Endothelial cell of umbilical vein (primary cell): ENCODE measurements around the gene DDX27. TPM values are rescaled to one million over a fixed set of nuclear protein-coding genes. Genes with fewer than 3 reads are reported as not detected.

Experiments
- BruUV-seq: library from RNA; stranded (reverse); fragments of 400-500 nt; replicated peaks from 2 replicates; lab custom pipeline; 2021; lab: Mats Ljungman, UMichigan
- CTCF ChIA-PET: fragments of 300-600, 350-600 bp; sonication (Branson Sonifier 250); formaldehyde crosslinking; loops from one replicate; lab custom pipeline; 2021; ENCODE audit warnings: antibody characterized with exemption, inconsistent platforms; lab: Charles Lee
- POLR2A ChIA-PET: fragments of 300-600, 350-600 bp; sonication (Branson Sonifier 250); formaldehyde crosslinking; loops from one replicate; lab custom pipeline; 2021; ENCODE audit warnings: antibody characterized with exemption, inconsistent platforms; lab: Charles Lee
- DNase-seq: peaks from one replicate; pipeline ENCODE4 v3.0.0-alpha.2; 2011; ENCODE audit warnings: low read depth, low spot score
- FAIRE-seq: peaks from 2 replicates; lab custom pipeline; 2011; peaks lifted over from hg19 to GRCh38; lab: Jason Lieb, UNC
- H2AFZ ChIP-seq: 2 replicates; pipeline ENCODE4 v1.6.0; 2012; ENCODE audit warnings: low read depth, low read length, control low read depth, inconsistent platforms
- H3K27ac ChIP-seq: 2 replicates; pipeline ENCODE4 v1.5.1; 2011; ENCODE audit warnings: low read depth, mild to moderate bottlenecking, control low read depth, low read length, moderate library complexity; ENCODE audit not compliant: insufficient read depth
- H3K27me3 ChIP-seq, 2 experiments: 2 replicates each; pipeline versions ENCODE4 v1.6.0 to v1.6.1; 2011; ENCODE audit warnings: low read length in 2 of 2, mixed read lengths in 1 of 2; ENCODE audit not compliant: control insufficient read depth in 2 of 2, insufficient read depth in 2 of 2
- H3K36me3 ChIP-seq, 2 experiments: 2 replicates in 1 of 2; 3 replicates in 1 of 2; pipeline ENCODE4 v1.5.1; 2011; ENCODE audit warnings: low read length in 2 of 2, mild to moderate bottlenecking in 1 of 2, moderate library complexity in 1 of 2; ENCODE audit not compliant: control insufficient read depth in 2 of 2, insufficient read depth in 2 of 2; ENCODE audit errors: extremely low read depth in 1 of 2
- H3K4me1 ChIP-seq: 3 replicates; pipeline ENCODE4 v1.5.1; 2011; ENCODE audit warnings: mild to moderate bottlenecking, low read length; ENCODE audit not compliant: control insufficient read depth, insufficient read depth; ENCODE audit errors: extremely low read depth
- H3K4me2 ChIP-seq: 2 replicates; pipeline ENCODE4 v1.6.1; 2011; ENCODE audit warnings: low read length, control low read depth, mixed read lengths; ENCODE audit not compliant: insufficient read depth
- H3K4me3 ChIP-seq, 3 experiments: fragments of 200-600 bp in 1 of 3; sonication (generic), shearing (Covaris generic) in 1 of 3; replicated peaks in 1 of 3; 2 replicates each; pipeline ENCODE4 v1.5.1; 2011 to 2016; ENCODE audit warnings: control low read depth in 3 of 3, low read length in 3 of 3, mild to moderate bottlenecking in 2 of 3, inconsistent platforms in 1 of 3, low read depth in 1 of 3, moderate library complexity in 1 of 3; ENCODE audit not compliant: insufficient read depth in 1 of 3
- H3K79me2 ChIP-seq: 2 replicates; pipeline ENCODE4 v1.6.0; 2012; ENCODE audit warnings: low read length, inconsistent platforms; ENCODE audit not compliant: control insufficient read depth, insufficient read depth
- H3K9ac ChIP-seq: replicated peaks from 2 replicates; pipeline ENCODE3; 2011; ENCODE audit warnings: low read length, control low read depth; ENCODE audit not compliant: insufficient read depth; ENCODE audit errors: extremely low read depth
- H3K9me1 ChIP-seq: replicated peaks from 3 replicates; pipeline ENCODE4 v1.6.0; 2011; ENCODE audit warnings: mild to moderate bottlenecking, low read length; ENCODE audit not compliant: control insufficient read depth, insufficient read depth; ENCODE audit errors: extremely low read depth
- H3K9me3 ChIP-seq: replicated peaks from 2 replicates; pipeline ENCODE4 v1.5.1; 2012; ENCODE audit warnings: low read length, inconsistent platforms; ENCODE audit not compliant: control insufficient read depth, insufficient read depth
- H4K20me1 ChIP-seq: replicated peaks from 2 replicates; pipeline ENCODE3; 2011; ENCODE audit warnings: mild to moderate bottlenecking, low read length; ENCODE audit not compliant: control insufficient read depth, insufficient read depth; ENCODE audit errors: extremely low read depth
- EZH2 ChIP-seq: IDR thresholded peaks from 2 replicates; pipeline ENCODE4 v1.6.1; 2012; ENCODE audit warnings: borderline replicate concordance, low read depth, mild to moderate bottlenecking, moderate library complexity, low read length, inconsistent platforms; ENCODE audit not compliant: severe bottlenecking
- FOS ChIP-seq: IDR thresholded peaks from 2 replicates; pipeline ENCODE4 v1.6.1; 2011; ENCODE audit warnings: mild to moderate bottlenecking, low read length, moderate library complexity, borderline replicate concordance; ENCODE audit not compliant: insufficient read depth
- GATA2 ChIP-seq: IDR thresholded peaks from 2 replicates; pipeline ENCODE4 v1.7.0; 2011; ENCODE audit warnings: low read depth, mild to moderate bottlenecking, moderate library complexity, mixed read lengths, low read length; ENCODE audit not compliant: insufficient read length, insufficient read depth
- JUN ChIP-seq: IDR thresholded peaks from 2 replicates; pipeline ENCODE4 v1.6.1; 2011; ENCODE audit warnings: borderline replicate concordance, low read depth; ENCODE audit not compliant: insufficient read length, insufficient read depth
- MYC ChIP-seq: IDR thresholded peaks from one replicate; pipeline ENCODE4 v1.6.1; 2011; ENCODE audit warnings: mild to moderate bottlenecking, low read depth, low read length
- POLR2A ChIP-seq: IDR thresholded peaks from 2 replicates; pipeline ENCODE4 v1.6.1; 2012; ENCODE audit warnings: low read depth, mild to moderate bottlenecking, control low read depth, low read length
- POLR2AphosphoS5 ChIP-seq: IDR thresholded peaks from 2 replicates; pipeline ENCODE4 v1.6.1; 2012; ENCODE audit warnings: low read depth, mild to moderate bottlenecking, control low read depth, low read length, moderate library complexity; ENCODE audit not compliant: insufficient read depth
- dilution Hi-C: fragments of 300-500 bp; cut with MboI; formaldehyde crosslinking; loops from one replicate; pipeline ENCODE4 v1.15.0; 2019; ENCODE audit warnings: low sequenced_read_pairs; ENCODE audit not compliant: extremely low pct_ligation_motif_present
- intact Hi-C: fragments of 100-400 bp; cut with micrococcal nuclease; formaldehyde crosslinking; loops from one replicate; pipeline ENCODE4 v1.10.0; 2022
- polyA plus RNA-seq, 4 experiments: library from polyadenylated mRNA; depleted of rRNA in 3 of 4; stranded (reverse) in 3 of 4; unstranded in 1 of 4; fragments of >200 nt; gene quantifications; 2 replicates each; pipeline versions ENCODE4 v1.2.1 to v1.2.3, GENCODE V29; 2011 to 2012; ENCODE audit warnings: missing spikeins in 1 of 4
- total RNA-seq: library from RNA; stranded (reverse); gene quantifications from 2 replicates; pipeline ENCODE4 v1.2.3, GENCODE V29; 2021
- TF ChIP-seq, protein P1 (sequence below), 2 donors: IDR thresholded peaks; 1 replicate in 1 of 2; 2 replicates in 1 of 2; pipeline ENCODE4 v1.5.1; 2011; ENCODE audit warnings: low read length in 2 of 2, mild to moderate bottlenecking in 2 of 2, moderate library complexity in 2 of 2, control low read depth in 1 of 2, inconsistent platforms in 1 of 2, low read depth in 1 of 2; ENCODE audit not compliant: insufficient read depth in 1 of 2; ENCODE audit errors: extremely low read depth in 1 of 2
- TF ChIP-seq, protein P2 (sequence below): IDR thresholded peaks from 2 replicates; pipeline ENCODE4 v1.6.1; 2011; ENCODE audit not compliant: insufficient read depth, insufficient read length

DDX27 gene
- total and polyA plus RNA-seq, 2 donors (not counting 3 experiments of a cell fraction or from before 2014, with no cell fraction given), result 24.0 to 25.7 TPM

DNA sequence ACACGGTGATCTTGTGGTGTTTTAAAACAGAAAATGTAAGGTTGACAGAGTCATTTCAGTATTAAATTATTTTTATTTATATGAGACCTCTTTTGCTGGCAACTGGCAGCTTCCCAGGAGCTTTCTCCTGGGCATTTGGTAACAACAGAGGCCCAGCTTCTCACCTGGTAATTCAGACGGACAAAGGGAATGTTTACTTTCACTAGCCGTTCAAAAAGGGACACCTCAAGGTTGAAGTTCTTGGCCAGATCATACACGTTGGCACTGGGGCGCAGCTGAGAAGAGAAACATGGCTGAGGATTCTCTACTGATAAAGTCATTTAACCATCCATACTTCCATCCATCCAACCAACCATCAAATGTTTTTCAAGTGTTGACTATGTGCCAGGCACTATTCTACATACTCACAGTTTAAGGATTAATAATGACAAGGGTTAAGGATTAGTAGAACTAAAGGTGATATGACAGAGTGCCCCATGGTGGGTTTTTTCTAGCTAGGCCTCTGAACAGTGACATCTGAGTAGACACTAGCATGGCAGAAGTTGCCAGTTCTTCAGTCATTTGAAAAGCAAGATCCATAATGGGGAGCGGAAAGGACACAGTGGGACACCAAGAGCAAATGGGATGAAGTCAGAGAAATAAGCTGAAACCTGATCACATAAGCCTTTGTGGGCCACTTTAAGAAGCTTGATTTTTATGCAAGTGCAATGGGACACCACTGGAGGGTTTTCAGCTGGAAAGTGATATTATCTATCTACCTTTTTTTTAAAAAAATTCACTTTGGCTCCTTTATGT lies 33.5 kb downstream of the DDX27 start:
- DNase-seq (no peak), FAIRE-seq (no peak)
- H4K20me1 ChIP-seq, result no peaks in the 10 kb centered on the region
- H3K4me1 ChIP-seq, result peaks cover 16% of the 10 kb centered on the region
- no peaks in the 10 kb centered on the region for H3K79me2 ChIP-seq
- H3K27ac ChIP-seq, result no peak overlapping the region
- H3K36me3 ChIP-seq, result peaks cover 44 to 60% of the 10 kb centered on the region in 2 experiments
- H3K9ac ChIP-seq, result no peak overlapping the region
- dilution Hi-C loops, result no loop called here
- H3K9me1 ChIP-seq, result no peaks in the 10 kb centered on the region
- no TSS peak for BruUV-seq
- H3K4me2 ChIP-seq, result no peak overlapping the region
- no peak overlapping the region for H3K4me3 ChIP-seq
- H2AFZ ChIP-seq, result no peak overlapping the region
- no peaks in the 10 kb centered on the region for H3K27me3 ChIP-seq
- CTCF ChIA-PET, result interaction anchor here (1.1 to 2.2 kb wide), 3 partner anchors 36 to 71 kb away, joined by 4 to 5 read pairs (median 4); no protein-coding TSS in a partner anchor
- POLR2A ChIA-PET, result no interaction called here
- no peaks in the 10 kb centered on the region for H3K9me3 ChIP-seq
- TF ChIP-seq GATA2, result no peak
- TF ChIP-seq, protein P1, sequence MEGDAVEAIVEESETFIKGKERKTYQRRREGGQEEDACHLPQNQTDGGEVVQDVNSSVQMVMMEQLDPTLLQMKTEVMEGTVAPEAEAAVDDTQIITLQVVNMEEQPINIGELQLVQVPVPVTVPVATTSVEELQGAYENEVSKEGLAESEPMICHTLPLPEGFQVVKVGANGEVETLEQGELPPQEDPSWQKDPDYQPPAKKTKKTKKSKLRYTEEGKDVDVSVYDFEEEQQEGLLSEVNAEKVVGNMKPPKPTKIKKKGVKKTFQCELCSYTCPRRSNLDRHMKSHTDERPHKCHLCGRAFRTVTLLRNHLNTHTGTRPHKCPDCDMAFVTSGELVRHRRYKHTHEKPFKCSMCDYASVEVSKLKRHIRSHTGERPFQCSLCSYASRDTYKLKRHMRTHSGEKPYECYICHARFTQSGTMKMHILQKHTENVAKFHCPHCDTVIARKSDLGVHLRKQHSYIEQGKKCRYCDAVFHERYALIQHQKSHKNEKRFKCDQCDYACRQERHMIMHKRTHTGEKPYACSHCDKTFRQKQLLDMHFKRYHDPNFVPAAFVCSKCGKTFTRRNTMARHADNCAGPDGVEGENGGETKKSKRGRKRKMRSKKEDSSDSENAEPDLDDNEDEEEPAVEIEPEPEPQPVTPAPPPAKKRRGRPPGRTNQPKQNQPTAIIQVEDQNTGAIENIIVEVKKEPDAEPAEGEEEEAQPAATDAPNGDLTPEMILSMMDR (IDR thresholded peaks at IDR 0.05; ENCODE audit: extremely low read depth in 1 of 2, insufficient read depth in 1 of 2, low read depth in 1 of 2, low read length in 2 of 2), result no peak
- TF ChIP-seq JUN, result no peak
- TF ChIP-seq MYC, result no peak
- TF ChIP-seq, protein P2, sequence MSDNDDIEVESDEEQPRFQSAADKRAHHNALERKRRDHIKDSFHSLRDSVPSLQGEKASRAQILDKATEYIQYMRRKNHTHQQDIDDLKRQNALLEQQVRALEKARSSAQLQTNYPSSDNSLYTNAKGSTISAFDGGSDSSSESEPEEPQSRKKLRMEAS, result no peak
- TF ChIP-seq POLR2AphosphoS5, result no peak
- no peak for TF ChIP-seq EZH2
- no peak for TF ChIP-seq POLR2A
- no peak for TF ChIP-seq FOS
- intact Hi-C loops, result no loop called here
